Liver (tissue), 9 donors: ENCODE results near the gene WNT16. TPM values are rescaled to one million over a fixed set of nuclear protein-coding genes. Genes with fewer than 3 reads are reported as not detected.

Experiments used
- DNase-seq: peaks from one replicate; pipeline ENCODE4 v3.0.0-alpha.2; 2017; ENCODE audit warnings: low spot score
- H3K27ac ChIP-seq, 2 donors: one replicate each; pipeline ENCODE4 v1.7.0; 2013; ENCODE audit warnings: inconsistent platforms in 2 of 2, low read length in 2 of 2, control low read depth in 1 of 2, low read depth in 1 of 2, mild to moderate bottlenecking in 1 of 2
- H3K27me3 ChIP-seq, 4 donors: one replicate each; pipeline versions ENCODE4 v1.6.1 to v1.7.0; 2013; ENCODE audit warnings: low read length in 3 of 4, inconsistent platforms in 1 of 4, mild to moderate bottlenecking in 1 of 4, moderate library complexity in 1 of 4; ENCODE audit not compliant: control insufficient read depth in 4 of 4, insufficient read depth in 4 of 4
- H3K36me3 ChIP-seq, 4 donors: one replicate each; pipeline versions ENCODE4 v1.6.1 to v1.7.0; 2013; ENCODE audit warnings: low read length in 3 of 4, mild to moderate bottlenecking in 3 of 4, low read depth in 1 of 4, moderate library complexity in 1 of 4; ENCODE audit not compliant: control insufficient read depth in 4 of 4, insufficient read depth in 3 of 4
- H3K4me1 ChIP-seq, 4 donors: one replicate each; pipeline versions ENCODE4 v1.6.1 to v1.7.0; 2013; ENCODE audit warnings: low read length in 3 of 4, mild to moderate bottlenecking in 3 of 4, moderate library complexity in 1 of 4; ENCODE audit not compliant: control insufficient read depth in 4 of 4, insufficient read depth in 4 of 4
- H3K4me3 ChIP-seq, 3 donors: one replicate each; pipeline versions ENCODE4 v1.6.1 to v1.7.0; 2013; ENCODE audit warnings: low read length in 3 of 3, control low read depth in 1 of 3, low read depth in 1 of 3, mild to moderate bottlenecking in 1 of 3
- H3K9ac ChIP-seq, 2 donors: one replicate each; pipeline ENCODE4 v1.7.0; 2013; ENCODE audit warnings: low read length in 2 of 2, mild to moderate bottlenecking in 2 of 2, moderate library complexity in 2 of 2, control low read depth in 1 of 2, low read depth in 1 of 2
- H3K9me3 ChIP-seq, 4 donors: one replicate each; pipeline versions ENCODE4 v1.6.1 to v1.7.0; 2013; ENCODE audit warnings: low read length in 3 of 4; ENCODE audit not compliant: control insufficient read depth in 4 of 4
- EGR1 ChIP-seq, 2 donors: IDR thresholded peaks; 2 replicates each; pipeline ENCODE4 v1.6.1; 2016 to 2018; ENCODE audit warnings: antibody characterized with exemption in 2 of 2, low read depth in 2 of 2
- FOXA1 ChIP-seq: IDR thresholded peaks from 2 replicates; pipeline ENCODE4 v1.6.1; 2016; ENCODE audit warnings: antibody characterized with exemption
- FOXA2 ChIP-seq: IDR thresholded peaks from 2 replicates; pipeline ENCODE4 v1.6.1; 2016; ENCODE audit warnings: antibody characterized with exemption
- GABPA ChIP-seq, 2 donors: IDR thresholded peaks in 1 of 2; conservative IDR thresholded peaks in 1 of 2; 2 replicates each; pipeline ENCODE4 v1.6.1; 2016; ENCODE audit warnings: antibody characterized with exemption in 2 of 2, mild to moderate bottlenecking in 1 of 2, moderate library complexity in 1 of 2
- HNF4A ChIP-seq, 2 donors: conservative IDR thresholded peaks; 2 replicates each; pipeline ENCODE4 v1.6.1; 2016; ENCODE audit warnings: antibody characterized with exemption in 2 of 2, mild to moderate bottlenecking in 2 of 2
- JUND ChIP-seq, 2 donors: IDR thresholded peaks; 2 replicates each; pipeline ENCODE4 v1.6.1; 2016; ENCODE audit warnings: antibody characterized with exemption in 2 of 2
- MAX ChIP-seq: IDR thresholded peaks from 2 replicates; pipeline ENCODE4 v1.6.1; 2016; ENCODE audit warnings: antibody characterized with exemption
- NR2F2 ChIP-seq: IDR thresholded peaks from 2 replicates; pipeline ENCODE4 v1.6.1; 2016; ENCODE audit warnings: antibody characterized with exemption
- RAD21 ChIP-seq, 2 donors: IDR thresholded peaks; 2 replicates each; pipeline ENCODE4 v1.6.1; 2016; ENCODE audit warnings: antibody characterized with exemption in 2 of 2, mild to moderate bottlenecking in 2 of 2
- RXRA ChIP-seq, 2 donors: IDR thresholded peaks; 2 replicates each; pipeline ENCODE4 v1.6.1; 2017 to 2018; ENCODE audit warnings: antibody characterized with exemption in 2 of 2, mild to moderate bottlenecking in 1 of 2
- SP1 ChIP-seq: IDR thresholded peaks from 2 replicates; pipeline ENCODE4 v1.6.1; 2018; ENCODE audit warnings: antibody characterized with exemption, mild to moderate bottlenecking
- TAF1 ChIP-seq: conservative IDR thresholded peaks from 2 replicates; pipeline ENCODE4 v1.6.1; 2016; ENCODE audit warnings: antibody characterized with exemption, mild to moderate bottlenecking
- YY1 ChIP-seq: IDR thresholded peaks from 2 replicates; pipeline ENCODE4 v1.6.1; 2016; ENCODE audit warnings: antibody characterized with exemption, mild to moderate bottlenecking
- WGBS: extraction: QIAGEN DNeasy Blood & Tissue Kit; methylation state at CpG from one replicate; pipeline ENCODE4 v1.1.7; 2013; 5-methylcytosine and 5-hydroxymethylcytosine counted together
- polyA plus RNA-seq, 2 donors: library from polyadenylated mRNA; stranded (reverse) in 1 of 2; unstranded in 1 of 2; fragments of 200-250 nt in 1 of 2; fragments of >200 nt in 1 of 2; fragmentation: Nextera tagmentation in 1 of 2; extraction: Ambion mirVana in 1 of 2; gene quantifications; one replicate each; pipeline versions ENCODE4 v1.2.1 to v1.2.3, GENCODE V29; 2013 to 2015
- total RNA-seq, 2 donors: library from RNA; depleted of rRNA; stranded (reverse); fragments of >200 nt; gene quantifications; one replicate each; pipeline ENCODE4 v1.2.3, GENCODE V29; 2014
- TF ChIP-seq, protein P1 (sequence below): IDR thresholded peaks from 2 replicates; pipeline ENCODE4 v1.6.1; 2016; ENCODE audit warnings: antibody characterized with exemption, mild to moderate bottlenecking
- TF ChIP-seq, protein P2 (sequence below): IDR thresholded peaks from 2 replicates; pipeline ENCODE4 v1.6.1; 2016; ENCODE audit warnings: antibody characterized with exemption
- TF ChIP-seq, protein P3 (sequence below): fragments of 150-350 bp; IDR thresholded peaks from 2 replicates; pipeline ENCODE4 v1.5.1; 2017; ENCODE audit warnings: improper control_type of control experiment, low read depth, low read length; ENCODE audit not compliant: missing input control
- TF ChIP-seq, protein P4 (sequence below): IDR thresholded peaks from 2 replicates; pipeline ENCODE4 v1.6.1; 2016; ENCODE audit warnings: antibody characterized with exemption
- donor health status: healthy.
- donor health status: healthy.
- donor health status: healthy.
- donor health status: healthy.
- donor health status: healthy.

WNT16 gene
- total and polyA plus RNA-seq, 4 donors, result not detected

GRCh38 chr7:121385056-121385799 is 56.4 kb downstream of the WNT16 start:
- Histone ChIP-seq H3K9me3 (no peaks in the 10 kb centered on the region), H3K9ac (no peak overlapping the region), H3K4me3 (no peak overlapping the region), H3K27ac (no peak overlapping the region), H3K4me1 (peaks cover 0 to 8% (median 0%) of the 10 kb centered on the region in 4 donors), H3K36me3 (peaks cover 0 to 1% (median 0%) of the 10 kb centered on the region in 4 donors), H3K27me3 (no peaks in the 10 kb centered on the region)
- DNase-seq, result no peak
- 91% methylated on average over 4 of the region's 4 CpGs for WGBS
- TF ChIP-seq SP1 (no peak), EGR1 (IDR thresholded peaks at IDR 0.05; ENCODE audit: low read depth in 2 of 2) (no peak), JUND (IDR thresholded peaks at IDR 0.05) (no peak), GABPA (IDR thresholded peaks at IDR 0.05 in 1 of 2, conservative IDR thresholded peaks at IDR 0.05 in 1 of 2) (no peak), FOXA1 (no peak), FOXA2 (no peak)
- TF ChIP-seq, protein P1, sequence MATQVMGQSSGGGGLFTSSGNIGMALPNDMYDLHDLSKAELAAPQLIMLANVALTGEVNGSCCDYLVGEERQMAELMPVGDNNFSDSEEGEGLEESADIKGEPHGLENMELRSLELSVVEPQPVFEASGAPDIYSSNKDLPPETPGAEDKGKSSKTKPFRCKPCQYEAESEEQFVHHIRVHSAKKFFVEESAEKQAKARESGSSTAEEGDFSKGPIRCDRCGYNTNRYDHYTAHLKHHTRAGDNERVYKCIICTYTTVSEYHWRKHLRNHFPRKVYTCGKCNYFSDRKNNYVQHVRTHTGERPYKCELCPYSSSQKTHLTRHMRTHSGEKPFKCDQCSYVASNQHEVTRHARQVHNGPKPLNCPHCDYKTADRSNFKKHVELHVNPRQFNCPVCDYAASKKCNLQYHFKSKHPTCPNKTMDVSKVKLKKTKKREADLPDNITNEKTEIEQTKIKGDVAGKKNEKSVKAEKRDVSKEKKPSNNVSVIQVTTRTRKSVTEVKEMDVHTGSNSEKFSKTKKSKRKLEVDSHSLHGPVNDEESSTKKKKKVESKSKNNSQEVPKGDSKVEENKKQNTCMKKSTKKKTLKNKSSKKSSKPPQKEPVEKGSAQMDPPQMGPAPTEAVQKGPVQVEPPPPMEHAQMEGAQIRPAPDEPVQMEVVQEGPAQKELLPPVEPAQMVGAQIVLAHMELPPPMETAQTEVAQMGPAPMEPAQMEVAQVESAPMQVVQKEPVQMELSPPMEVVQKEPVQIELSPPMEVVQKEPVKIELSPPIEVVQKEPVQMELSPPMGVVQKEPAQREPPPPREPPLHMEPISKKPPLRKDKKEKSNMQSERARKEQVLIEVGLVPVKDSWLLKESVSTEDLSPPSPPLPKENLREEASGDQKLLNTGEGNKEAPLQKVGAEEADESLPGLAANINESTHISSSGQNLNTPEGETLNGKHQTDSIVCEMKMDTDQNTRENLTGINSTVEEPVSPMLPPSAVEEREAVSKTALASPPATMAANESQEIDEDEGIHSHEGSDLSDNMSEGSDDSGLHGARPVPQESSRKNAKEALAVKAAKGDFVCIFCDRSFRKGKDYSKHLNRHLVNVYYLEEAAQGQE, result no peak
- TF ChIP-seq, protein P2, sequence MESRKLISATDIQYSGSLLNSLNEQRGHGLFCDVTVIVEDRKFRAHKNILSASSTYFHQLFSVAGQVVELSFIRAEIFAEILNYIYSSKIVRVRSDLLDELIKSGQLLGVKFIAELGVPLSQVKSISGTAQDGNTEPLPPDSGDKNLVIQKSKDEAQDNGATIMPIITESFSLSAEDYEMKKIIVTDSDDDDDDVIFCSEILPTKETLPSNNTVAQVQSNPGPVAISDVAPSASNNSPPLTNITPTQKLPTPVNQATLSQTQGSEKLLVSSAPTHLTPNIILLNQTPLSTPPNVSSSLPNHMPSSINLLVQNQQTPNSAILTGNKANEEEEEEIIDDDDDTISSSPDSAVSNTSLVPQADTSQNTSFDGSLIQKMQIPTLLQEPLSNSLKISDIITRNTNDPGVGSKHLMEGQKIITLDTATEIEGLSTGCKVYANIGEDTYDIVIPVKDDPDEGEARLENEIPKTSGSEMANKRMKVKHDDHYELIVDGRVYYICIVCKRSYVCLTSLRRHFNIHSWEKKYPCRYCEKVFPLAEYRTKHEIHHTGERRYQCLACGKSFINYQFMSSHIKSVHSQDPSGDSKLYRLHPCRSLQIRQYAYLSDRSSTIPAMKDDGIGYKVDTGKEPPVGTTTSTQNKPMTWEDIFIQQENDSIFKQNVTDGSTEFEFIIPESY, result no peak

GRCh38 chr7:121385800-121386179 is 57.0 kb downstream of the WNT16 start:
- no peak overlapping the region for H3K4me3 ChIP-seq
- DNase-seq, result no peak
- no peaks in the 10 kb centered on the region for H3K9me3 ChIP-seq
- H3K27me3 ChIP-seq, result no peaks in the 10 kb centered on the region
- H3K27ac ChIP-seq, result no peak overlapping the region
- peaks cover 0 to 1% (median 0%) of the 10 kb centered on the region in 4 donors for H3K36me3 ChIP-seq
- WGBS, result 52% methylated on average over 1 of the region's 1 CpG
- H3K4me1 ChIP-seq, result peaks cover 0 to 8% (median 0%) of the 10 kb centered on the region in 4 donors
- H3K9ac ChIP-seq, result no peak overlapping the region
- TF ChIP-seq RXRA (IDR thresholded peaks at IDR 0.05) (no peak), GABPA (IDR thresholded peaks at IDR 0.05 in 1 of 2, conservative IDR thresholded peaks at IDR 0.05 in 1 of 2) (no peak), TAF1 (no peak), SP1 (no peak), FOXA1 (no peak), EGR1 (IDR thresholded peaks at IDR 0.05; ENCODE audit: low read depth in 2 of 2) (no peak), RAD21 (IDR thresholded peaks at IDR 0.05) (no peak), YY1 (no peak), JUND (IDR thresholded peaks at IDR 0.05) (no peak), NR2F2 (no peak), FOXA2 (no peak), HNF4A (conservative IDR thresholded peaks at IDR 0.05) (no peak), MAX (no peak)
- TF ChIP-seq, protein P2, result no peak
- TF ChIP-seq, protein P3, sequence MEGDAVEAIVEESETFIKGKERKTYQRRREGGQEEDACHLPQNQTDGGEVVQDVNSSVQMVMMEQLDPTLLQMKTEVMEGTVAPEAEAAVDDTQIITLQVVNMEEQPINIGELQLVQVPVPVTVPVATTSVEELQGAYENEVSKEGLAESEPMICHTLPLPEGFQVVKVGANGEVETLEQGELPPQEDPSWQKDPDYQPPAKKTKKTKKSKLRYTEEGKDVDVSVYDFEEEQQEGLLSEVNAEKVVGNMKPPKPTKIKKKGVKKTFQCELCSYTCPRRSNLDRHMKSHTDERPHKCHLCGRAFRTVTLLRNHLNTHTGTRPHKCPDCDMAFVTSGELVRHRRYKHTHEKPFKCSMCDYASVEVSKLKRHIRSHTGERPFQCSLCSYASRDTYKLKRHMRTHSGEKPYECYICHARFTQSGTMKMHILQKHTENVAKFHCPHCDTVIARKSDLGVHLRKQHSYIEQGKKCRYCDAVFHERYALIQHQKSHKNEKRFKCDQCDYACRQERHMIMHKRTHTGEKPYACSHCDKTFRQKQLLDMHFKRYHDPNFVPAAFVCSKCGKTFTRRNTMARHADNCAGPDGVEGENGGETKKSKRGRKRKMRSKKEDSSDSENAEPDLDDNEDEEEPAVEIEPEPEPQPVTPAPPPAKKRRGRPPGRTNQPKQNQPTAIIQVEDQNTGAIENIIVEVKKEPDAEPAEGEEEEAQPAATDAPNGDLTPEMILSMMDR, result no peak
- TF ChIP-seq, protein P4, sequence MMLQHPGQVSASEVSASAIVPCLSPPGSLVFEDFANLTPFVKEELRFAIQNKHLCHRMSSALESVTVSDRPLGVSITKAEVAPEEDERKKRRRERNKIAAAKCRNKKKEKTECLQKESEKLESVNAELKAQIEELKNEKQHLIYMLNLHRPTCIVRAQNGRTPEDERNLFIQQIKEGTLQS, result no peak
- TF ChIP-seq, protein P1, result no peak
